Lower leg skin (tissue), 4 donors: ENCODE measurements around the gene NOL4L. TPM values are rescaled to one million over a fixed set of nuclear protein-coding genes. Genes with fewer than 3 reads are reported as not detected.
A peak's percentile ranks its signal among the peaks of the same experiment; 100 is the strongest.

ENCODE experiments used
- DNase-seq, 2 donors: peaks; one replicate each; pipeline ENCODE4 v3.0.0-alpha.2; 2019; ENCODE audit warnings: low spot score in 2 of 2
- H3K4me3 ChIP-seq: fragments of 200-600 bp; sonication (generic); 2 replicates; pipeline ENCODE4 v1.5.1; 2017; ENCODE audit warnings: mild to moderate bottlenecking, low read depth; ENCODE audit not compliant: poor library complexity, severe bottlenecking
- CTCF ChIP-seq, 3 donors: fragments of 450-650 bp; IDR thresholded peaks; one replicate each; pipeline ENCODE4 v1.5.1; 2016; ENCODE audit warnings: antibody characterized with exemption in 3 of 3, mild to moderate bottlenecking in 3 of 3, moderate library complexity in 2 of 3
- POLR2A ChIP-seq, 2 donors: fragments of 450-650 bp; IDR thresholded peaks; one replicate each; pipeline ENCODE4 v1.6.1; 2016 to 2017; ENCODE audit warnings: antibody characterized with exemption in 2 of 2, mild to moderate bottlenecking in 1 of 2, moderate library complexity in 1 of 2
- WGBS, 2 donors: methylation state at CpG; one replicate each; pipeline ENCODE4 v1.1.5; 2018; 5-methylcytosine and 5-hydroxymethylcytosine counted together
- intact Hi-C: fragments of 100-400 bp; cut with DNase I; formaldehyde crosslinking; loops from one replicate; pipeline ENCODE4 v1.15.0; 2023; ENCODE audit warnings: low total_unique reads
- total RNA-seq, 4 donors: library from RNA; depleted of rRNA; stranded (reverse); fragments of >200 nt; gene quantifications; one replicate each; pipeline ENCODE4 v1.1.0, GENCODE V29; 2016

NOL4L gene
- total RNA-seq, 4 donors from 2014 or later, result 4.6 to 10.4 (median 7.0) TPM

DNA sequence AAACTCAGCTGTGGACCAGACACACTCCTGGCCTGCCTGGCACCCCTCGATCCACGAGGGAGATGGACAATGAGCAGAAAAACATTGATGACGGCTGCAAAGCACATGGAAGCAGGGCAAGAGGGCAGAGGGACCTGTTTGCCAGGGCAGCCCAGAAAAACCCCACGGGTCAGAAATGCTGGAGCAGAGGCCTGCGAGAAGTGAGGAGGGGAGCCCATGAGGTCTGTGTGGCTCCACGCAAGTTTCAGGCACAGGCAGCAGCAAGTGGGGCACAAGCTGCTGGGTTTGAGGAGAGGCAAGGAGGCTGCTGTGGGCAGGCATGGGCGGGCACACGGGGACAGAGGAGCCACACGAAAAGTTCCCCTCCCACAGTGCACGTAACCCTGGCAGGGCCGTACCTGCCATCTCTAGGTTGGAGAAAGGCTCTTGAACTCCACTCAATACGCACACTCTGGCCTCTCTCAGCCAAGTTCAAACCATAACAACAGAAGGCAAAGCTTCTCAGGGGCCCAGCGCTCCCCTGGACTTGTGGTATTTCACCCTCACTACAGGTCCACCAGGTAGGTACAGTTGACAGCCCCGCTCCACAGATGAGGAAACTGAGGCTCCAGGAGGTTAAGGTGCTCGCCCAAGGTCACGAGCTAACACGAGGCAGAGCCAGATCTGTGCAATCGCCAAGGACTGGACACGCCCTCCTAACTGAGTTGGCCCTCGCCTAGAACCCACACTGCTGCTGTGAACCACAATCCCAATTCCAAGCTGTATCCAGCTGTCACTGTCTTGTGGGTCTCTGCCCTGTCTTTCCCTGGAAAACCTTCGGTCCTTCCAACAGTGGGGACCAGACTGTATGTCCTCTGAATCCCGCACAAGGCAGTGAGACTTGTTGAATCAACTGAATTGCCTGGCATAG lies 108.2 kb downstream of the NOL4L start:
- WGBS, 2 donors, result 85% methylated on average over 22 of the region's 22 CpGs
- no peak for DNase-seq
- TF ChIP-seq CTCF (IDR thresholded peaks at IDR 0.05) (no peak), POLR2A (IDR thresholded peaks at IDR 0.05) (no peak)
- intact Hi-C loops, result no loop called here
- H3K4me3 ChIP-seq, result no peak overlapping the region

- peak; percentile 76 to 95 for DNase-seq
- WGBS, 2 donors, result 13 to 14% methylated on average over 16 of the region's 28 CpGs
- no peak overlapping the region for H3K4me3 ChIP-seq
- intact Hi-C loops, result no loop called here
- TF ChIP-seq POLR2A (IDR thresholded peaks at IDR 0.05) (no peak), CTCF (IDR thresholded peaks at IDR 0.05) (no peak)
Measured at GRCh38 chr20:32474967-32475811, 109.9 kb downstream of the NOL4L start.

DNA sequence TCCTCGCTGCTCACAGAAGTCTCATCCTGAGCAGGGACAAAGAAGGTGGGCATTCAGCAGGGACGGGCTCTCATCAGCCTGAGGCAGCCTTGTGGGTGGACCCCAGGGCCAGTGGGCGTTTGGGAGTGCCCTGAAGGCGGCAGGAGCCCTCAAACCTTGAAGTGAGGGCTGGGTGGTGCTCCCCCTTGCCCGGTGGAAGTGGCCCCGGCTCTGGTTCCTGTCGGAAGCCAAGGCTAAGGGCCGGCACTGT lies 110.5 kb downstream of the NOL4L start:
- no peak overlapping the region for H3K4me3 ChIP-seq
- no peak for DNase-seq
- TF ChIP-seq POLR2A (IDR thresholded peaks at IDR 0.05) (no peak), CTCF (IDR thresholded peaks at IDR 0.05) (no peak)
- whole genome bisulfite sequencing, 2 donors, result 25% methylated on average over 7 of the region's 8 CpGs; no CpG with 5 or more reads in 1 of the 2 donors
- intact Hi-C loops, result no loop called here

GRCh38 chr20:32474009-32474716 lies 111.0 kb downstream of the NOL4L start:
- 63 to 85% methylated on average over 5 to 12 of the region's 18 CpGs for WGBS, 2 donors
- intact Hi-C loops, result no loop called here
- no peak overlapping the region for H3K4me3 ChIP-seq
- DNase-seq, result no peak
- TF ChIP-seq CTCF (IDR thresholded peaks at IDR 0.05), result no peak
- TF ChIP-seq POLR2A (IDR thresholded peaks at IDR 0.05), result no peak

GRCh38 chr20:32473231-32474008 lies 111.7 kb downstream of the NOL4L start:
- no peak overlapping the region for H3K4me3 ChIP-seq
- WGBS, 2 donors, result 70 to 74% methylated on average over 16 to 21 of the region's 29 CpGs
- DNase-seq, result no peak
- TF ChIP-seq CTCF (IDR thresholded peaks at IDR 0.05) (no peak), POLR2A (IDR thresholded peaks at IDR 0.05) (no peak)
- intact Hi-C loops, result no loop called here
